ENCODE results near the gene ZNF726. TPM values are rescaled to one million over a fixed set of nuclear protein-coding genes. Genes with fewer than 3 reads are reported as not detected.

ZNF726 gene
- total RNA-seq, 1 experiment from 2014 or later: not detected

- ChIA-PET RAD21 (ENCODE audit: low non-redundant PET in 1 of 2, low total read pairs in 2 of 2, uncharacterized antibody in 2 of 2, unreplicated experiment in 2 of 2) (no interaction called here), CTCF (no interaction called here), POLR2A (no interaction called here)
- Histone ChIP-seq H3K36me3 (ENCODE audit: control insufficient read depth in 1 of 2, insufficient read depth in 2 of 2, low read length in 2 of 2) (no peaks in the 10 kb centered on the region), H3K9me2 (ENCODE audit: insufficient read depth) (no peaks in the 10 kb centered on the region), H3K79me2 (ENCODE audit: insufficient read depth, low read length) (no peaks in the 10 kb centered on the region), H4K20me1 (ENCODE audit: insufficient read depth) (no peaks in the 10 kb centered on the region), H3K4me3 (replicated peaks in 1 of 2; ENCODE audit: low read depth in 1 of 2, low read length in 2 of 2) (no peak overlapping the region), H3K27ac (ENCODE audit: low read depth, low read length) (no peak overlapping the region), H3K9me3 (ENCODE audit: control insufficient read depth in 1 of 2, insufficient read depth in 1 of 2, low read depth in 1 of 2, low read length in 2 of 2) (peaks cover 7 to 33% of the 10 kb centered on the region in 2 experiments; a peak in 2 of 4 replicates), H3K4me1 (ENCODE audit: control insufficient read depth in 1 of 2, insufficient read depth in 2 of 2, low read length in 2 of 2) (no peaks in the 10 kb centered on the region), H3K9ac (ENCODE audit: low read length) (no peak overlapping the region), H3K4me2 (ENCODE audit: low read length) (no peak overlapping the region), H2AFZ (ENCODE audit: low read depth, low read length, poor library complexity, severe bottlenecking) (no peak overlapping the region), H3K27me3 (ENCODE audit: insufficient read depth, low read length) (no peaks in the 10 kb centered on the region)
- DNase-seq (ENCODE audit: low read depth, low spot score): no peak
- no peak for ATAC-seq
- TF ChIP-seq, protein P1, sequence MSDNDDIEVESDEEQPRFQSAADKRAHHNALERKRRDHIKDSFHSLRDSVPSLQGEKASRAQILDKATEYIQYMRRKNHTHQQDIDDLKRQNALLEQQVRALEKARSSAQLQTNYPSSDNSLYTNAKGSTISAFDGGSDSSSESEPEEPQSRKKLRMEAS (IDR thresholded peaks at IDR 0.05): no peak
- intact Hi-C loops (cut with micrococcal nuclease): no loop called here
- no TSS peak for BruUV-seq (replicated peaks)
Observed at GRCh38 chr19:23868630-23869029, 46.1 kb upstream of the ZNF726 start.

GRCh38 chr19:23872282-23872919, 42.3 kb upstream of the ZNF726 start:
- BruUV-seq (replicated peaks): no TSS peak
- no peak overlapping the region for H3K4me3 ChIP-seq (replicated peaks in 1 of 2; ENCODE audit: low read depth in 1 of 2, low read length in 2 of 2)
- no peaks in the 10 kb centered on the region for H3K9me2 ChIP-seq (ENCODE audit: insufficient read depth)
- no peaks in the 10 kb centered on the region for H3K4me1 ChIP-seq (ENCODE audit: control insufficient read depth in 1 of 2, insufficient read depth in 2 of 2, low read length in 2 of 2)
- no peaks in the 10 kb centered on the region for H3K27me3 ChIP-seq (ENCODE audit: insufficient read depth, low read length)
- no peak for ATAC-seq
- TF ChIP-seq ZNF274 (IDR thresholded peaks at IDR 0.05; ENCODE audit: low read depth, low read length) (no peak), CBX3 (IDR thresholded peaks at IDR 0.05; ENCODE audit: low read depth) (no peak), ZFX (IDR thresholded peaks at IDR 0.05) (no peak), SP1 (IDR thresholded peaks at IDR 0.05; ENCODE audit: low read depth) (no peak), CEBPB (IDR thresholded peaks at IDR 0.05; ENCODE audit: low read depth) (no peak), RAD21 (IDR thresholded peaks at IDR 0.05; ENCODE audit: low read depth) (no peak), FOSL1 (IDR thresholded peaks at IDR 0.05; ENCODE audit: low read depth) (no peak), SRF (IDR thresholded peaks at IDR 0.05; ENCODE audit: low read depth) (no peak), SIN3A (IDR thresholded peaks at IDR 0.05; ENCODE audit: low read depth) (no peak), EZH2phosphoT487 (IDR thresholded peaks at IDR 0.05; ENCODE audit: borderline replicate concordance) (no peak)
- TF ChIP-seq, protein P1 (IDR thresholded peaks at IDR 0.05): no peak
- TF ChIP-seq, protein P2, sequence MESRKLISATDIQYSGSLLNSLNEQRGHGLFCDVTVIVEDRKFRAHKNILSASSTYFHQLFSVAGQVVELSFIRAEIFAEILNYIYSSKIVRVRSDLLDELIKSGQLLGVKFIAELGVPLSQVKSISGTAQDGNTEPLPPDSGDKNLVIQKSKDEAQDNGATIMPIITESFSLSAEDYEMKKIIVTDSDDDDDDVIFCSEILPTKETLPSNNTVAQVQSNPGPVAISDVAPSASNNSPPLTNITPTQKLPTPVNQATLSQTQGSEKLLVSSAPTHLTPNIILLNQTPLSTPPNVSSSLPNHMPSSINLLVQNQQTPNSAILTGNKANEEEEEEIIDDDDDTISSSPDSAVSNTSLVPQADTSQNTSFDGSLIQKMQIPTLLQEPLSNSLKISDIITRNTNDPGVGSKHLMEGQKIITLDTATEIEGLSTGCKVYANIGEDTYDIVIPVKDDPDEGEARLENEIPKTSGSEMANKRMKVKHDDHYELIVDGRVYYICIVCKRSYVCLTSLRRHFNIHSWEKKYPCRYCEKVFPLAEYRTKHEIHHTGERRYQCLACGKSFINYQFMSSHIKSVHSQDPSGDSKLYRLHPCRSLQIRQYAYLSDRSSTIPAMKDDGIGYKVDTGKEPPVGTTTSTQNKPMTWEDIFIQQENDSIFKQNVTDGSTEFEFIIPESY (IDR thresholded peaks at IDR 0.05; ENCODE audit: extremely low read depth, insufficient replicate concordance, low read length): no peak
- no peaks in the 10 kb centered on the region for H3K36me3 ChIP-seq (ENCODE audit: control insufficient read depth in 1 of 2, insufficient read depth in 2 of 2, low read length in 2 of 2)
- DNase-seq (ENCODE audit: low read depth, low spot score): no peak
- H2AFZ ChIP-seq (ENCODE audit: low read depth, low read length, poor library complexity, severe bottlenecking): no peak overlapping the region
- no peak overlapping the region for H3K9ac ChIP-seq (ENCODE audit: low read length)
- ChIA-PET RAD21 (ENCODE audit: low non-redundant PET in 1 of 2, low total read pairs in 2 of 2, uncharacterized antibody in 2 of 2, unreplicated experiment in 2 of 2) (no interaction called here), POLR2A (no interaction called here), CTCF (no interaction called here)
- H3K4me2 ChIP-seq (ENCODE audit: low read length): no peak overlapping the region
- no peak overlapping the region for H3K27ac ChIP-seq (ENCODE audit: low read depth, low read length)
- H3K79me2 ChIP-seq (ENCODE audit: insufficient read depth, low read length): no peaks in the 10 kb centered on the region
- no peaks in the 10 kb centered on the region for H4K20me1 ChIP-seq (ENCODE audit: insufficient read depth)
- H3K9me3 ChIP-seq (ENCODE audit: control insufficient read depth in 1 of 2, insufficient read depth in 1 of 2, low read depth in 1 of 2, low read length in 2 of 2): peaks cover 5 to 14% of the 10 kb centered on the region in 2 experiments; a peak in 2 of 4 replicates
- intact Hi-C loops (cut with micrococcal nuclease): no loop called here

Measured in HCT116 (cell line).